ENCODE data around the gene SLC7A7.
A peak's percentile ranks its signal among the peaks of the same experiment; 100 is the strongest.

Gene SLC7A7

DNA sequence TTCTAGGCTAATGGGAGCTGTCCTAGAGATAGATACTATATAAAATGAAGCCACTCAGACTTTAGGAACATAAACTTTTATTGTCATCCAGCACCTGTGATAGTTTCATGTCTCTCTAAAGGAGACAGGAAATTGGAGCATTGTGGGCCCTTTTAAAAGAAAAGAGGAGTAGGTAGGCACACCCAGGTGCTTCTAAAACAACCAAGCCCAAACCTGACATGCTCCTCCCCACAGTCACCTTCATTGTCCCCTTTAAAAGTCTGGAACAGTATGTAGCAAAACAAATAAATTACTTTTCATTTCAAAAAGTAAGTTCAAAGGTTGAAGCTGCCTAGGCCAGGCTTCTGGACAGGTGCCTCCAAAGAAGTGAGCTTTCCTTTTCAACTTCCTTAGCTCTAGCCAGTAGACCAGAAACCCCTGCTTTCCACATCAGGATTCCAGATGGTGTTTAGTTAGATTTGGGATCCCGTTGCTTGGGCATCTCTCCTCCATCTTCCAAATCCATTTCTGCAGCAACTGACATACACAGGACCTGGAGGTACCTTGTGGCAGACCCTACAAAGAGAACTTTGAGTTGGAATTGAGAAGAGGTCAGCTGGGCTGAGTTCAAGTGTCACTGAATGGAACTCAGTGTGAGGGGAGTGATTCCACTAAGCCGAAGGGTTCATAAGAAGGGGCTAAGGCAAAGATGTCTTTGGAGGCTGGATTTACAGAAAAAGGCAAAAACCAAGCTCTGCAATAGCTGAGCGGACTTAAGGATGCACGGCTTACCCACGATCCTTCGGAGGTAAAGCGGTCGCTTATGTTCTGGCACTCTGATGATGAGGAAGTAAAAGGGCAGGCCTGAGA, 41.8 kb downstream of the SLC7A7 start:
- DNase-seq (ENCODE audit: low read depth) = no peak
- no peak overlapping the region for H3K4me3 ChIP-seq (ENCODE audit: low read depth, low read length)
- TF ChIP-seq, protein P1, sequence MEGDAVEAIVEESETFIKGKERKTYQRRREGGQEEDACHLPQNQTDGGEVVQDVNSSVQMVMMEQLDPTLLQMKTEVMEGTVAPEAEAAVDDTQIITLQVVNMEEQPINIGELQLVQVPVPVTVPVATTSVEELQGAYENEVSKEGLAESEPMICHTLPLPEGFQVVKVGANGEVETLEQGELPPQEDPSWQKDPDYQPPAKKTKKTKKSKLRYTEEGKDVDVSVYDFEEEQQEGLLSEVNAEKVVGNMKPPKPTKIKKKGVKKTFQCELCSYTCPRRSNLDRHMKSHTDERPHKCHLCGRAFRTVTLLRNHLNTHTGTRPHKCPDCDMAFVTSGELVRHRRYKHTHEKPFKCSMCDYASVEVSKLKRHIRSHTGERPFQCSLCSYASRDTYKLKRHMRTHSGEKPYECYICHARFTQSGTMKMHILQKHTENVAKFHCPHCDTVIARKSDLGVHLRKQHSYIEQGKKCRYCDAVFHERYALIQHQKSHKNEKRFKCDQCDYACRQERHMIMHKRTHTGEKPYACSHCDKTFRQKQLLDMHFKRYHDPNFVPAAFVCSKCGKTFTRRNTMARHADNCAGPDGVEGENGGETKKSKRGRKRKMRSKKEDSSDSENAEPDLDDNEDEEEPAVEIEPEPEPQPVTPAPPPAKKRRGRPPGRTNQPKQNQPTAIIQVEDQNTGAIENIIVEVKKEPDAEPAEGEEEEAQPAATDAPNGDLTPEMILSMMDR (IDR thresholded peaks at IDR 0.05; ENCODE audit: low read depth, low read length, missing control alignments) = no peak

- TF ChIP-seq, protein P1 (IDR thresholded peaks at IDR 0.05; ENCODE audit: low read depth, low read length, missing control alignments) = no peak
- no peak overlapping the region for H3K4me3 ChIP-seq (ENCODE audit: low read depth, low read length)
- no peak for DNase-seq (ENCODE audit: low read depth)
These were observed 42.5 kb downstream of the SLC7A7 start for GRCh38 chr14:22772725-22773124.

- no peak overlapping the region for H3K4me3 ChIP-seq (ENCODE audit: low read depth, low read length)
- TF ChIP-seq, protein P1 (IDR thresholded peaks at IDR 0.05; ENCODE audit: low read depth, low read length, missing control alignments) = no peak
- DNase-seq (ENCODE audit: low read depth) = no peak
These were observed 44.6 kb downstream of the SLC7A7 start for GRCh38 chr14:22770481-22771187.

- H3K4me3 ChIP-seq (ENCODE audit: low read depth, low read length) = no peak overlapping the region
- DNase-seq (ENCODE audit: low read depth) = no peak
- TF ChIP-seq, protein P1 (IDR thresholded peaks at IDR 0.05; ENCODE audit: low read depth, low read length, missing control alignments) = no peak
These were observed 45.9 kb downstream of the SLC7A7 start for GRCh38 chr14:22769369-22769768.

GRCh38 chr14:22768947-22769346, 46.3 kb downstream of the SLC7A7 start:
- no peak overlapping the region for H3K4me3 ChIP-seq (ENCODE audit: low read depth, low read length)
- DNase-seq (ENCODE audit: low read depth) = no peak
- TF ChIP-seq, protein P1 (IDR thresholded peaks at IDR 0.05; ENCODE audit: low read depth, low read length, missing control alignments) = no peak

DNA sequence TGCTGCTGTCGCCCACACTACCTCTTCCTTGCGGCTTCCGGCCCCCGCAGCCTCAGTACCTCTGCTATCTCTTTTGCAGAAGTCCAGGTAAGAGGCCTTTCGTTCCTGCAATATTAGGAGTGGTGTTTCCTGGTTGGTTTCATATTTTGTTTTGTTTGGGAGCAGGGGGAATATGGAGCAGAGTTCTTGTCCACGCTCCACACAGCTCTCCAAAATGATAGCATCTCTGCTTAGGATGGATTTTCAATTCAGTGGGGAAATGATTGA, 48.0 kb downstream of the SLC7A7 start:
- TF ChIP-seq, protein P1 (IDR thresholded peaks at IDR 0.05; ENCODE audit: low read depth, low read length, missing control alignments) = no peak
- DNase-seq (ENCODE audit: low read depth) = no peak
- H3K4me3 ChIP-seq (ENCODE audit: low read depth, low read length) = peak overlapping the region; percentile 85

Measured in GM12864 (cell line).